Breast epithelium (tissue), 4 donors: ENCODE measurements around the gene PAPPA. TPM values are rescaled to one million over a fixed set of nuclear protein-coding genes. Genes with fewer than 3 reads are reported as not detected.

Experiments used
- DNase-seq, 2 donors: peaks; one replicate each; pipeline ENCODE4 v3.0.0-alpha.2; 2019; ENCODE audit warnings: low spot score in 2 of 2
- H3K27ac ChIP-seq, 2 donors: fragments of 200-600 bp; sonication (generic) in 1 of 2; one replicate each; pipeline ENCODE4 v1.5.1; 2016 to 2019; ENCODE audit warnings: mild to moderate bottlenecking in 1 of 2
- H3K27me3 ChIP-seq, 2 donors: fragments of 200-600 bp; sonication (generic) in 1 of 2; one replicate each; pipeline versions ENCODE4 v1.5.1 to v1.6.0; 2017 to 2019; ENCODE audit warnings: control low read depth in 1 of 2, mild to moderate bottlenecking in 1 of 2
- H3K36me3 ChIP-seq: fragments of 200-600 bp; one replicate; pipeline ENCODE4 v1.5.1; 2019
- H3K4me1 ChIP-seq, 2 donors: fragments of 200-600 bp; sonication (generic); one replicate each; pipeline ENCODE4 v1.5.1; 2016 to 2019; ENCODE audit warnings: control low read depth in 1 of 2
- H3K4me3 ChIP-seq, 3 donors: fragments of 200-600 bp; sonication (generic); 1 replicate in 2 of 3; 2 replicates in 1 of 3; pipeline ENCODE4 v1.5.1; 2016 to 2019; ENCODE audit warnings: mild to moderate bottlenecking in 3 of 3, moderate library complexity in 2 of 3
- H3K9me3 ChIP-seq, 2 donors: fragments of 200-600 bp; sonication (generic) in 1 of 2; one replicate each; pipeline ENCODE4 v1.5.1; 2016 to 2019; ENCODE audit warnings: control low read depth in 1 of 2
- CTCF ChIP-seq, 3 donors: fragments of 450-650 bp; IDR thresholded peaks; one replicate each; pipeline ENCODE4 v1.5.1; 2016 to 2017; ENCODE audit warnings: antibody characterized with exemption in 3 of 3, mild to moderate bottlenecking in 3 of 3, moderate library complexity in 3 of 3
- POLR2A ChIP-seq: fragments of 450-650 bp; IDR thresholded peaks from one replicate; pipeline ENCODE4 v1.6.1; 2016; ENCODE audit warnings: antibody characterized with exemption, mild to moderate bottlenecking, moderate library complexity
- POLR2AphosphoS5 ChIP-seq, 3 donors: sonication (generic); formaldehyde crosslinking; IDR thresholded peaks; one replicate each; pipeline ENCODE4 v1.6.1; 2017; ENCODE audit warnings: antibody characterized with exemption in 3 of 3
- intact Hi-C: fragments of 100-400 bp; cut with DNase I; formaldehyde crosslinking; loops from one replicate; pipeline ENCODE4 v1.15.1; 2023; ENCODE audit warnings: low total_unique reads
- total RNA-seq, 3 donors: library from RNA; depleted of rRNA; stranded (reverse); fragments of >200 nt; gene quantifications; one replicate each; pipeline ENCODE4 v1.1.0, GENCODE V29; 2016

Gene PAPPA
- total RNA-seq, 3 donors from 2014 or later = 2.6 to 3.4 (median 3.4) TPM

- TF ChIP-seq POLR2A (no peak), CTCF (IDR thresholded peaks at IDR 0.05) (no peak), POLR2AphosphoS5 (IDR thresholded peaks at IDR 0.05) (no peak)
- no peaks in the 10 kb centered on the region for H3K9me3 ChIP-seq
- no peaks in the 10 kb centered on the region for H3K4me1 ChIP-seq
These were observed 225.3 kb downstream of the PAPPA start for GRCh38 chr9:116378873-116379272.

GRCh38 chr9:116379821-116380220 is 226.2 kb downstream of the PAPPA start:
- H3K27ac ChIP-seq = no peak overlapping the region
- no peaks in the 10 kb centered on the region for H3K36me3 ChIP-seq
- no peaks in the 10 kb centered on the region for H3K4me1 ChIP-seq
- no peak for DNase-seq
- TF ChIP-seq CTCF (IDR thresholded peaks at IDR 0.05) = no peak
- no peak for TF ChIP-seq POLR2A
- TF ChIP-seq POLR2AphosphoS5 (IDR thresholded peaks at IDR 0.05) = no peak
- H3K9me3 ChIP-seq = no peaks in the 10 kb centered on the region
- intact Hi-C loops = no loop called here
- no peak overlapping the region for H3K4me3 ChIP-seq
- no peaks in the 10 kb centered on the region for H3K27me3 ChIP-seq

More at GRCh38 chr9:116378873-116379272, 225.3 kb downstream of the PAPPA start:
- H3K27ac ChIP-seq = no peak overlapping the region
- no peaks in the 10 kb centered on the region for H3K36me3 ChIP-seq
- H3K4me3 ChIP-seq = no peak overlapping the region
- H3K27me3 ChIP-seq = no peaks in the 10 kb centered on the region
- intact Hi-C loops = no loop called here
- no peak for DNase-seq

GRCh38 chr9:116380496-116380995 is 227.0 kb downstream of the PAPPA start:
- intact Hi-C loops = no loop called here
- no peak for TF ChIP-seq POLR2A
- TF ChIP-seq CTCF (IDR thresholded peaks at IDR 0.05) = no peak
- no peak for TF ChIP-seq POLR2AphosphoS5 (IDR thresholded peaks at IDR 0.05)
- DNase-seq = no peak
- Histone ChIP-seq H3K27me3 (no peaks in the 10 kb centered on the region), H3K36me3 (no peaks in the 10 kb centered on the region), H3K27ac (no peak overlapping the region), H3K9me3 (no peaks in the 10 kb centered on the region), H3K4me1 (no peaks in the 10 kb centered on the region), H3K4me3 (no peak overlapping the region)

- H3K36me3 ChIP-seq = no peaks in the 10 kb centered on the region
- H3K9me3 ChIP-seq = no peaks in the 10 kb centered on the region
- H3K27ac ChIP-seq = no peak overlapping the region
- intact Hi-C loops = no loop called here
- DNase-seq = no peak
- H3K27me3 ChIP-seq = no peaks in the 10 kb centered on the region
- TF ChIP-seq POLR2AphosphoS5 (IDR thresholded peaks at IDR 0.05) (no peak), CTCF (IDR thresholded peaks at IDR 0.05) (no peak), POLR2A (no peak)
- no peak overlapping the region for H3K4me3 ChIP-seq
- H3K4me1 ChIP-seq = no peaks in the 10 kb centered on the region
These were observed 227.8 kb downstream of the PAPPA start for GRCh38 chr9:116381350-116381749.

GRCh38 chr9:116382053-116382452 is 228.5 kb downstream of the PAPPA start:
- H3K4me3 ChIP-seq = no peak overlapping the region
- H3K4me1 ChIP-seq = no peaks in the 10 kb centered on the region
- H3K9me3 ChIP-seq = no peaks in the 10 kb centered on the region
- no peak overlapping the region for H3K27ac ChIP-seq
- TF ChIP-seq CTCF (IDR thresholded peaks at IDR 0.05) (no peak), POLR2A (no peak), POLR2AphosphoS5 (IDR thresholded peaks at IDR 0.05) (no peak)
- intact Hi-C loops = no loop called here
- H3K36me3 ChIP-seq = no peaks in the 10 kb centered on the region
- no peaks in the 10 kb centered on the region for H3K27me3 ChIP-seq
- no peak for DNase-seq
